DOHH2 (cell line): ENCODE results near the gene DOCK4.

Experiments
- H3F3A ChIP-seq: fragments of 200-600 bp; sonication (generic), shearing (Covaris generic); 2 replicates; pipeline ENCODE4 v1.6.0; 2016; ENCODE audit warnings: antibody characterized with exemption, mild to moderate bottlenecking; ENCODE audit not compliant: control insufficient read depth, insufficient read depth
- H3K27ac ChIP-seq: fragments of 200-600 bp; sonication (generic); 2 replicates; pipeline ENCODE4 v1.5.1; 2014; ENCODE audit warnings: low read depth, mild to moderate bottlenecking, low read length, moderate library complexity
- H3K27me3 ChIP-seq: fragments of 200-600 bp; sonication (generic); 2 replicates; pipeline ENCODE4 v1.6.1; 2014; ENCODE audit warnings: mild to moderate bottlenecking, low read length, mixed read lengths; ENCODE audit not compliant: control insufficient read depth
- H3K36me3 ChIP-seq: fragments of 200-600 bp; sonication (generic); 2 replicates; pipeline ENCODE4 v1.6.1; 2014; ENCODE audit warnings: mild to moderate bottlenecking, low read length, moderate library complexity, mixed read lengths; ENCODE audit not compliant: control insufficient read depth
- H3K4me1 ChIP-seq: fragments of 200-600 bp; sonication (generic); 2 replicates; pipeline ENCODE4 v1.6.1; 2014; ENCODE audit warnings: mild to moderate bottlenecking, low read length, mixed read lengths; ENCODE audit not compliant: control insufficient read depth
- H3K4me2 ChIP-seq: fragments of 200-600 bp; sonication (generic); 2 replicates; pipeline ENCODE4 v1.6.0; 2014; ENCODE audit warnings: mild to moderate bottlenecking, low read length, moderate library complexity
- H3K4me3 ChIP-seq: fragments of 200-600 bp; sonication (generic); 2 replicates; pipeline ENCODE4 v1.5.1; 2014; ENCODE audit warnings: mild to moderate bottlenecking, low read length, mixed read lengths
- H3K79me2 ChIP-seq: fragments of 200-600 bp; sonication (generic); 2 replicates; pipeline ENCODE4 v1.6.1; 2014; ENCODE audit warnings: mild to moderate bottlenecking, low read length, mixed read lengths; ENCODE audit not compliant: control insufficient read depth
- H3K9me2 ChIP-seq: fragments of 200-600 bp; sonication (generic); replicated peaks from 2 replicates; pipeline ENCODE4 v1.6.1; 2014; ENCODE audit warnings: mild to moderate bottlenecking, low read length, mixed read lengths; ENCODE audit not compliant: control insufficient read depth
- H3K9me3 ChIP-seq: fragments of 200-600 bp; sonication (generic); 2 replicates; pipeline ENCODE4 v1.6.1; 2014; ENCODE audit warnings: antibody characterized with exemption, low read length, mixed read lengths; ENCODE audit not compliant: control insufficient read depth, insufficient read depth
- H4K20me1 ChIP-seq: fragments of 200-600 bp; sonication (generic); 2 replicates; pipeline ENCODE4 v1.6.0; 2014; ENCODE audit warnings: low read depth, mild to moderate bottlenecking, antibody characterized with exemption, low read length, moderate library complexity; ENCODE audit not compliant: control insufficient read depth, insufficient read depth
- CTCF ChIP-seq: fragments of 200-600 bp; sonication (generic); IDR thresholded peaks from one replicate; pipeline ENCODE4 v1.5.1; 2014; ENCODE audit warnings: antibody characterized with exemption, mild to moderate bottlenecking, low read depth, low read length; ENCODE audit not compliant: poor library complexity, severe bottlenecking
- EZH2phosphoT487 ChIP-seq: fragments of 200-600 bp; sonication (generic); IDR thresholded peaks from 2 replicates; pipeline ENCODE4 v1.6.1; 2017; ENCODE audit warnings: borderline replicate concordance, mild to moderate bottlenecking, antibody characterized with exemption, low read length, moderate library complexity, mixed read lengths

Gene DOCK4

GRCh38 chr7:111783854-111784253 is 422.3 kb downstream of the DOCK4 start:
- Histone ChIP-seq H3K27ac (no peak overlapping the region), H3K79me2 (no peaks in the 10 kb centered on the region)

GRCh38 chr7:111780527-111780926 is 425.7 kb downstream of the DOCK4 start:
- Histone ChIP-seq H3K4me2 (no peak overlapping the region), H4K20me1 (no peaks in the 10 kb centered on the region), H3F3A (no peaks in the 10 kb centered on the region), H3K27ac (no peak overlapping the region), H3K4me1 (no peaks in the 10 kb centered on the region), H3K4me3 (no peak overlapping the region), H3K9me3 (no peaks in the 10 kb centered on the region), H3K36me3 (no peaks in the 10 kb centered on the region), H3K27me3 (peaks cover 3% of the 10 kb centered on the region; the same call in 1 of the 2 replicates), H3K9me2 (no peaks in the 10 kb centered on the region), H3K79me2 (no peaks in the 10 kb centered on the region)
- TF ChIP-seq CTCF (no peak), EZH2phosphoT487 (no peak)

More at GRCh38 chr7:111783854-111784253, 422.3 kb downstream of the DOCK4 start:
- no peaks in the 10 kb centered on the region for H3K9me2 ChIP-seq
- H4K20me1 ChIP-seq, result no peaks in the 10 kb centered on the region
- H3K4me3 ChIP-seq, result no peak overlapping the region
- H3K36me3 ChIP-seq, result no peaks in the 10 kb centered on the region
- TF ChIP-seq CTCF (no peak), EZH2phosphoT487 (no peak)
- H3K27me3 ChIP-seq, result peaks cover 3% of the 10 kb centered on the region; the same call in 1 of the 2 replicates
- H3F3A ChIP-seq, result no peaks in the 10 kb centered on the region
- H3K4me1 ChIP-seq, result no peaks in the 10 kb centered on the region
- H3K4me2 ChIP-seq, result no peak overlapping the region
- H3K9me3 ChIP-seq, result no peaks in the 10 kb centered on the region

- Histone ChIP-seq H3K4me1 (no peaks in the 10 kb centered on the region), H3K9me2 (no peaks in the 10 kb centered on the region), H3F3A (no peaks in the 10 kb centered on the region), H4K20me1 (no peaks in the 10 kb centered on the region), H3K79me2 (no peaks in the 10 kb centered on the region), H3K9me3 (no peaks in the 10 kb centered on the region), H3K4me3 (no peak overlapping the region), H3K4me2 (no peak overlapping the region), H3K27ac (no peak overlapping the region), H3K36me3 (no peaks in the 10 kb centered on the region), H3K27me3 (no peaks in the 10 kb centered on the region)
- TF ChIP-seq CTCF (no peak), EZH2phosphoT487 (no peak)
These were observed 431.0 kb downstream of the DOCK4 start for GRCh38 chr7:111775206-111775605.
